Glomerular endothelial cell (primary cell): ENCODE measurements around the gene RASGRF2. TPM values are rescaled to one million over a fixed set of nuclear protein-coding genes. Genes with fewer than 3 reads are reported as not detected.
"Not testable (repeated sequence)": the region's sequence is repeated elsewhere in the genome, so short reads cannot be mapped to it uniquely, and the experiment has no call there.

Experiments used
- DNase-seq: peaks from one replicate; pipeline ENCODE4 v3.0.0-alpha.2; 2011; ENCODE audit warnings: low read depth, low spot score; ENCODE audit errors: extremely low read depth
- total RNA-seq: library from RNA; depleted of rRNA; stranded (reverse); fragments of >200 nt; gene quantifications from 2 replicates; pipeline ENCODE4 v1.2.3, GENCODE V29; 2015

RASGRF2 gene
- total RNA-seq, 1 donor from 2014 or later, result 15.8 TPM

DNA sequence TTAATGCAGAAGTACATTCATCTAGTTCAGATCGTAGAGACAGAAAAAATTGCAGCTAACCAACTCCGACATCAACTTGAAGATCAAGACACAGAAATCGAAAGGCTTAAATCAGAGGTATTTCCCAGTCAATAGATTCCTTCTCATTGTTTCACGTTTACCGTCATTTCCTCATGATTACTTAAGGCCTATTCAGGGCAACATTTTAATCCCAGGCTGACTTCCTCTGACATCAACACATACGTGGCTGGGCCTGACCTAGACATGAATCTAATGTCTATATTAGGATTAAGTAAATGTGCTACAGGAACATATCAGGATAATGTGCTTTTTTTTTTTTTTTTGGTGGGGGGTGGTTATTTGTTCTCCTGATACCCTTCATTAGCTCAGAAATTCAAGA, 107.9 kb downstream of the RASGRF2 start:
- DNase-seq, result peak; percentile 95

DNA sequence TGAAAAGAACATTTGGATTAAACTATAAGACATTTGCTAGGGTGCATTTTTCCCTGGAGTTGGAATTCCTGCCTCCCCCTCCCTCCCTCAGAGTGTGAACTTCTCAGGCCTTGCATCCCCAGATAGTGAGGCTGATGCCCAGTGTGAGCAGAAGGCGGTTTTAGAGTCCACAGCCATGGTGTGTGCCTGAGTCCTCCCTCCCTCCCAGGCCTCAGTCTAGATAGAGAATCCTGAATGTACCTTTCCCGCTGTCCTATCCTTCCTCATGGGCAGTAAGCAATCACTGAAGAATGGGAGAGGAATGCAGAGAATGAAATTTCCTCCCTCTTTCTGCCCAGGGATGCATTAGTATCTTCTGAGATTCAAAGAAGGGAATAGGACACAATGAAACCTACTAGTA, 108.5 kb downstream of the RASGRF2 start:
- no peak for DNase-seq

DNA sequence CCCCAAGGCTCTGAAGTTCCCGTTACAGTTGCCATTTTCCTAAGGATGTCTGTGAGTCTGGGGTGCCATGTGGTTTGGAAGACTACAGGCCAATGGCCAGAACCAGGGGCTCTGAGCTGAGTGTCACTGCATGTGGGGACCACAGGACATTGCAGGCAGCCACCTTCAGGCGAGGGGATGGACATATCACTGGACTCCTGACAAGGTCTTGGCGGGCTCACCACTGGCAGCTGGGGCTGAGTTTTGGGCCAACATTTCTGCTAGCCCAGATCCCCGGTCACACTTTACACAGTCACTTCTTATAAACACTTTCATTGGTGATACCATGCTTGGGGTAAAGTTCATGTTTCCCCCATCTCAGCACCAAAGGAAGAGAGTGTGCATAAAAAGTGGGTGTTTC, 109.8 kb downstream of the RASGRF2 start:
- DNase-seq, result no peak

DNA sequence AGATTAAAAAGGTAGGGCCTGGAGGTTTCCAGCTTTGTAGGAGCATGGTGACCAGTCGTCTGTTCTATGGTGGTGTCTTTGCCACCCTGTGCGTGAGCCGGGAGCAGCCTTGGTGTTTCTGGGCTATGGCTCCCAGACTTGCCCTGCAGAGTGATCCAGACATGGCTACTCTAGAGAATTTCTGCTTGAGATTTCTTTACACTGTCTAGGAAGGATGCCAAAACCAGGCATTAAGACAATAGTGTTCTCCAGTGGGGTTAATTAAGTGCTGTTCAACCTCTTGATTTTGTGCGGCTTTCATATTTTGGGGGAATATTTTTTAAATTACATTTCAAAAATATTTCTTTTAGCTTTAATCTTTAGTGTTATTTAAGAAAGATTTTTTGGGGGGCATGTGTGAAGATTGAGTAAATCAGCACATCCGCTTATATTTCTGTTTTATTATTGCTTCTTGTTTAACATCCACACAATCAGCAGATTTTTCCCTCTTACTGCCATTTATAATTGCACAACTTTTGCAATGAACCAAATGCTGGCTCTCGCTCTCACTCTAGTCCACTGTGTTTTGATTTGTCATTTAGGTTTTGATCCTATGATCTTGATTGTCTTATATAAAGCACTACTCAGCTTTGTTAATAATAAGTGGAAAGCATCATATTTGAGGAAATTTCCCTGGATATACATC, 110.5 kb downstream of the RASGRF2 start:
- no peak for DNase-seq

DNA sequence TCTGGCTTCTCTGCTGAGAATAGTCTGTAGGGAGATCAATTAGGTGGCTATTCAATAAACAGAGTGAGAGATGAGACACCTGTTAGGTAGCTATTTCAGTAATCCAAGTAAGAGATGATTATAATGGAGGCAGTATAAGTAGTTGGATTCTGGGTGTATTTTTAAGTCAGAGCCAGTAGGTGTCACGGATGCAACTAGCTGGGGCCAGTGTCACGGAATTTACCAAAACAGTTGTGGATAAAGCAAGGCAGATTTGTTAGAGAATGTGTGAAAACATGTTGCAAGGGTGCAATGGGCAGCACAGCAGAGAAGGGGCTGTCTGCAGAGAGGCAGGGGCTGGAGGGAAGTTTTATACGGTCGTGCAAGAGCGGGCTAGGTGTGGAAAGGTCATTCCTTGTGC, 114.9 kb downstream of the RASGRF2 start:
- no peak for DNase-seq

DNA sequence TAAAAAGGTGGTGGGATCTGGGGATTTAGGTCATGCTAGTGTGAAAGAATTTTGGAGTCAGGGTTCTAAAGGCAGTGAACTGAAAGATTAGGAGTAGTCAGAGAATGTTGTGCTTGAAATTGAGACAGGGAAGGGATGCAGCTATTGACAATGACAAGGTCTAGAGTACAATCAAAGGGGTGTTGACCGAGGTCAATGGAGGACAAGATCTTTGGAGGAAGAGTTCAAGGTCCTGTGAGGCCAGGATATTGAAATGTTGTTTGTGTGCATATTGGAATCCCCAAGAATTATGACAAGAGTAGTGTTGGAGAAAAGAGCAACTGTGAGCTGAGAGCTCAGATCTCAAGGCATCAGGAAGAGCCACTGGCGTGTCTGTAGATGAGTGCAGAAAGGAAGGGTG, 116.9 kb downstream of the RASGRF2 start:
- no peak for DNase-seq

DNA sequence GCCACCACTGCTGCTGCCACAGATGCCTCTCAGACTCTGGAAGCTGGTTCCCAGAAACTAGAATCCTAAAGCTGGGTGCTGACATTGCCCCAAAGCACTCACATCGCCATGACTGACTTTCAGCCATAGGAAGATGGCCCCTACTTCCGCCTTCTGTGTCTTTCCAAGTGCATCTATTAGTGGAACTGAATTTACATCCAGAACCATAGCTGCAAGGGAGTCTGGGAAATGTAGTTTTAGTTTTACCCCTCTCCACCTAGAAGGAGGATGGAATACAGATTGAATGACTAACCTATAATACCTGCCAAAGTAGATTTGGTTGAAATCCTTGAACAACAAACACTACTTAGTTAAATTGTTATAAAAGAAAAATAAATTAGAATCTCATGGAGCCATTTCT, 118.8 kb downstream of the RASGRF2 start:
- no peak for DNase-seq

DNA sequence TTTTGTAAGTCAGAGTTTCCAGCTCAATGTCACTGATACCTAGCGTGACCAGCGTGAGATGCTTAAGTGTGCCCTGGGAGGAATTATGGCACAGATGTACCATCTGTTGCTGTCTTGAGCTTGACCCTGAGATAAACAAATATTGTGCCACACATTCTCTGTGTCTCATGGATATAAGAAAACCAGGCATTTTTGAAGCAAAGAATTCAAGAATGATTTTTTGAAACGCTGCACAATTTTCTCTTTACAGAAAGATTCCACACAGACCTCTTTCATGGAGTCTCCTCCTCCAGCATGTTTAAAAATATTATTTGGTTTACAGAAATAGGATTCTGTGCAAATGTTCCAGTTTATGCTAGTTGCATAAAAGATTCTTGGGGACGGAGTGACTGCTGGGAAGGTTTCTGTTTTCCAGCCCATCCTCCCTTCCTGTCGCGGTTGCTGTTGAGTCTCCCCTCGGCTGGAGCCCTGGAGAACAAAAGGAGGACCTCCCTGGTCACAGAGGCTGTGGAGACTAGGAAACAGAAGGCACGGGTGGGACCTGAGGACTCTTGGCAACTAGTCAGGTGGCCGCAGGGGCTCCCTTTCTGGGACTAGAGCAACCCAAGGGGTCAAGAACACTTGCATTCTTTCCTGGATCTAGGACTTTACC, 120.8 kb downstream of the RASGRF2 start:
- no peak for DNase-seq

DNA sequence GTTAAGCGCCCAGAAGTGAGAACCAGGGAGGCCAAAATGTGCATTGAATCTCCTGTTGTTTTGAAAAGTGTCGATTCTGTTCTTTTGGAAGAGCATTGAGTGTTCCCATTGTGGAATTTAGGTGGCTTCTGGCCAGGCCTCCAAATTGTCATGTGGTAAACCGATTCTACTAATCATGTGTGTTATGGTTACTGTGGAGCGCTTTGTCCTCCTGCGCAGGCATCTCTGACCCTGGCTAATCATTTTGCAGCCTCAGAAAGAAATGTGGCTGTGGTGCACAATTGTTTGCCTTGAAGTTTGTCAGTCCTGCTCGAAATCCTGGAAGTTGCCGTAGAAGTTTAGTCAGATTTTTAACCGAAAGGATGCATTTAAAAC, 121.3 kb downstream of the RASGRF2 start:
- DNase-seq, result no peak

DNA sequence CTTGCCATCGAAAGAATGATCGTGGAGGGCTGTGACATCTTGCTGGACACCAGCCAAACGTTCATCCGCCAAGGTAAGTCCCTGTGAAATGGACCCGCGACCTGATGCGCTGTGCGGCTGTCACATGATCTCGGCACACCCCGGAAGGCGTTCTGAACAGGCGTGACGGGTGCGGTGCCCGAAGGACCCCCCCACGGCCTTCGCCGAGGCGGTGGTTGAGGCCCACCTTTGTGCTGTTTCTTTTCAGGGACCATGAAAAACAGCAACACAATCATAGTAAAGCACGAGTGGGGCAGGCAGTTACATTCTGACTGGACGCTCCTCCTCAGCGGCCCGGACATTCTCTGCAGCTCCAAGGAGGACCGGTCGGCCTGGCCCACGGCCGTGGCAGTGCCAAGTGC, 126.7 kb downstream of the RASGRF2 start:
- DNase-seq, result no peak

DNA sequence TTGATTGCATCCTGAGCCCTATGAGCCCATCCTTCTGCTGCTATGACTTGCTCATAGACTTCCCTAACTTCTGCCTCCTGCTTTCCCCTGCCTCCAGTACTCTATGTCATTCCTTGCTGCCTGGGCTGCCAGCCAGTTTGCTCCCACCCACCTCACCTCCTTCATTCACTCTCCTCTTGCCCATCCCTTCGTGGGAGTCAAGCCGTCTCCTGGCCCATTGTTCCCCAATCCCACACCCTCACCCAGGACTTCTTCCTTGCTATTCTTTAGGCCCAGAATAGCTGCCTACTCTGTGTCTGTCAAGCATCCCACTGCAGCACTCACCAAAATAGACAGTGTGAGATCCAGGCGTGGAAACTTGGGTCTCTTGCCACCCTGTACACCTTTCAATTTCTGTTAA, 131.0 kb downstream of the RASGRF2 start:
- DNase-seq, result no peak

DNA sequence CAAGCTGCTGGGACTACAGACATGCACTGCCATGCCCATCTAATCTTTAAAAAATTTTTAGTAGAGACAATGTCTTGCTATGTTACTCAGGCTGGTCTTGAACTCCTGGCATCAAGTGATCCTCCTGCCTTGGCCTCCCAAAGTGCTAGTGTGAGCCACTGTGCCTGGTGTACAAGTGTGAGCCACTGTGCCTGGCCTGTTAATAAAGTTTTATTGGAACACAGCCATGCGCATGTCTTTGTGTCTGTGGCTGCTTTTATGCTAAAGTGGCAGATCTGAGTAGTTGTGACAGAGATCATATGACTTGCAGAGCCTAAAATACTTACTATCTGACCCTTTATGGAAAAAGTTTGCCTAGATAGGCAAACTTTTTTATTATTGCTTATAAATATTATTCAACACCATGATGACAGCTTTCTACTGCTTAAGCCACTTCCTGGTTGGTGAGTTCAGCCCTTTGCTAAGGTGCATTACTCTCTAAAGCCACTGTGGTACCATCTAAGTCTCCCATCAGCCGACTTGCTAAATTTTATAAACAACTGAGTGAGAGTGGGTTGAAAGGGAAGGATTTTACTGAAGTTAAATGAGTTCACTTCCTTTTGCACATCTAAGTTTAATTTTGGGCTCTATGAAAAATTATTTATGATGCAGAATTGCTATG, 133.5 kb downstream of the RASGRF2 start:
- no peak for DNase-seq

DNA sequence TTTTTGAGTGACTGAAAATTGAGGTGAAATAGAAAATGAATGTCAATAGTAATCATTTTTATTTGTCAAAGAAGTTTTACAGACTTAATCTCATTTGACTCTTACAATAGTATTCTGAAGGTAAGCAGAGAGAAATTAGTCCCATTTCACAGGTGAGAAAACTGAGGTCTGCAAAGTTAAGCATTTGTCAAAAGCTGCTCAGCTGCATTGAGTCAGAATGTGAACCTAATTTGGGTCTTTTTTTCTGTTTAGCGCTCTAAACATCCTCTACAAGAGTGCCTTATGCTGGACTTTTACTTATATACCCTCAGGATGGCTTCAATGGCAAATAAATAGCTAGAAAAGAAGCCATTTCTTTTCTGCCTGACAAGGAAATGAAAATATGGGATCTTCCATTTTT, 135.7 kb downstream of the RASGRF2 start:
- no peak for DNase-seq

DNA sequence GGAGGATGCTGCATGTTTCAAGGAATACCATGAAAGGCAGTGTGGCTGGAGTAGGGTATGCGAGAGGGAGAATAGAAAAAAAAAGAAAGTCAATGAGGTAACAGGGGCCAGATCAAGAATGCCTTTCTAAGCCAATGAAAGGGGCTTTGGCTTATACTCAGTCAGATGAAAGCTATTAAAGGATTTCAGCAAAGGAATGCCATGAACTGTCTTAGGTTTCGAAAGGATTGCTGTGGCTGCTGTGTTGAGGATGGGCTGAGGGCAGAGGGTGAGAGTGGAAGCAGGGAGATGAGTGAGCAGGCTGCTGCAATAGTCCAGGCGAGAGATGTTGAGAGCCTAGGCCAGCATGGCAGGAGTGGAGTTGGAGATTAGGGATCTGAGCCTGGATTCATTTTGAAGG, 137.6 kb downstream of the RASGRF2 start:
- DNase-seq, result no peak

DNA sequence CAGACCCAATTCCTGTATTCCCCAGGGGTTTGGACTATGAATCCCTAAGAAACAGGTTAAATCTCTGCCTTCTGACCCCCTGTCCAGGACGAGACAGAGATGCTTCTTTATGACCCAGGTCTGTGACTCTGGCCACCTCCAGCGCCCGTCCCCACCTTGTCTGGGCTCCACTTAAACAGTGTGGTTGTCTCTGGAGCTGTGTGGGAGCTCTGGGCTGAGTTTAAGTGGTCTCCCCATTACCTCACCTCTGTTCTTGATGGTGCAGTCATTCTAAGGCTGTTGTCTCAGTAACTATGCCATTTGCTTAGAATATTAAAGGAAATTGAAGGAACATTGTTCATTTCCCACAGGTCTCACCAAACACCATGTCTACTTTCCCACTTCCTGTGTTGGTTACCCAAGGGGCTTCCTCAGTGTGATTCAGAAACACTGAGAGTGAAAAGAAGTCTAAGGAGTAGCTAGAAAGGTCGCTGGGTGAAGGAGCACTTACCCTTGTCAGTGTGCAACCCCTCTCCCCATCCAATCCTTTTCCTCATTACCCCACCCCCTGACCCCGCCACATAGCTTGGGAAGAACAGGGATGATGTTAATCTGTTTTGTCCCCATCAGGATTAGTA, 145.2 kb downstream of the RASGRF2 start:
- DNase-seq, result no peak

DNA sequence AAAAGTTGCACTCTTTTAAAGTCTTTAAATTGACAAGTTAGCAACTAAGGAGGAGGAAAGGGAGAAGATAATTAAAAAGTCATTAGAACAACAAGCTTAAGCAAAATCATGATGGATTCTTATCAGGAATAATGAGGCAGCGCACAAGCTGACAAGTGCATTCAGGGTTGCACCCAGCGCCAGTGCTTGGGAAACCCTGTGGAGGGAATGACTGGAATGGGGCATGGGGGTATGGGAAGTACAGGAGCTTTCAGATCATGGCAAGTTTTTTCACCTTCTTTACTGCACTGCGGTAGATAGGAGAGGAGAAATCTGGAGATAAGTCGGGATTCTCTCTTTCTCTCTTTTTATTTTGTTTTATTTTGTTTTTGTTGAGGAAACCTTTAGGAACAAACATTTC, 155.1 kb downstream of the RASGRF2 start:
- DNase-seq, result no peak

DNA sequence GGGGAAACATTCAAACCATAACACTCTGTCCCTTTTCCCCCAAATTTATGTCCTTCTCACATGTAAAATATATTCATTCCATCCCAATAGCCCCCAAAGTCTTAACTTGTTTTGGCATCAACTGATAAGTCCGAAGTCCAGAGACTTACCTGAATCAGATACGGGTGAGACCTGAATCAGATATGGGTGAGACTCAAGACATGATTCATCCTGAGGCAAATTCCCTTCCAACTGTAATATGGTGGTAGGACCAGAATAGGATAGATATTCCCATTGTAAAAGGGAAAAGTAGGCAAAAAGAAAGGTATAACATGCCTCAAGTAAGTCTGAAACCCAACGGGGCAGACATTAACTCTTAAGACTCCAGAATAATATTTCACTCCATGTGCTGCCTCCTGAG, 157.4 kb downstream of the RASGRF2 start:
- no peak for DNase-seq

DNA sequence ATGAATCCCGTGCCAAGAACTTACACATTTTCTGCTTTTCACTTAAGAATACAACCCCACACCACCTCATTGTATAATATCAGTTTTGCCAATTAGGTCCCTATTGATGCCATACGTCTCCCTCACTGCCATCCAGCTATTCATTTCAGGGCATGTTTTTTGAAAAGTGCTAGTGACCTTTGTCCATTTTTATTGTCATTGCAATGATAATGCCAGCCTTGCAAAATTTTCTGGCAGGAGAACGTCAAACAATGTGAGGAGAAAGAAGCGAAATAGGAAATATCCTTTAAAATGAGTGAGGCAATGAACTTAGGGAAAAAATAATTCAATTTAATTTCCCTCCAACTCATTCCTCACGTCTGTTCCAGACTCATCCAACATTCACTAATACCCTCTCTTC, 161.1 kb downstream of the RASGRF2 start:
- DNase-seq, result no peak

DNA sequence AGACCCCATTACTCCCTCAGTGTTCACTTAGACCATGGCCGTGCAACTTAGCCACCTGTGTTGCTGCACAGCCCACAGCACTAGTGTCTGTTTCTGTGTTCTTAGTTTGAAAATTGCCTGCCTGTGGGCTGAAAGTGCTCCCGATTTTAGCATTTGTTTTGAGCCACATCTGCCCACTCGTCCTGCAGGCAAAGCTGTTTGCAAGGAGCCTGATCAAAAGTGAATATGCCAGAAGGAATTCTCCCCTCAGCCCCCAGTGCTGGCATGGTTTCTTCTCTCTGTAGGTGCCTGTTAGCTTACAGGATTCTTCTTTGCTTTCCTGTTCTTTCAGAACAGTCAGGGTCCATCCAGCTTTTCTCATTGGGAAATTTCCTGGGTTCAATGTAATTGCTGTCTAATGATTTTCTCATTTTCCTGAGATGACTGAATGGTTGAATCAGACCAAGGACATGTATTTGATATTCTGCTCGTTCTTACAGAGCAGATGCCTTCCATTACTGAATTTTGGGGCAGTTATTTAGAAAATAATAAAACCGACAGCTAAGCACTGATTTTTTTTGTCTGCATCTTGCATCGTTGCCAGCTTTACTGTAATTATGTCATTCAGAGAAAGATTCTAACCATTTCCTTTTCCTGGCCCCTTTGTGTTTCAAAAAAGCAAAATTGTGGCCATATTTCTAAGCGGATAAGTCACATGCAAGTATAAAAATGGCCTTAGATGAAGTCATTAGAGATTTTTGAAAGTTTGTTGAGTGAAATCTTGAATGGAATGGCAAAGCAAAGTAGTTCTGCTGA, 161.9 kb downstream of the RASGRF2 start:
- no peak for DNase-seq

DNA sequence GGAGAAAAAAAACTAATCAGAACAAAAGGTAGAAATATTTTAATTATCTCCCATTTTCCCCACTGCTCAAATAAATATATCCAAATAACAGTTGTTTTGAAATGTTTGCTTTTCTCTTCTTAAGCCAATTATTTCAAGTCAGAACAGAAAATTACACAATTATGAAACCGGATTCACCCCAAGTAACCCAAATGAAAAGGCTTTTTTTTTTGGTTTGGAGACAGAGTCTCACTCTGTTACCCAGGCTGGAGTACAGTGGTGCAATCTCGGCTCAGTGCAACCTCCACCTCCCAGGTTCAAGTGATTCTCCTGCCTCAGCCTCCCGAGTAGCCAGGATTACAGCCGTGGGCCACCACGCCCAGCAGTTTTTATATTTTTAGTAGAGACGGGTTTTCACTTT, 164.5 kb downstream of the RASGRF2 start:
- DNase-seq, result not testable (repeated sequence)

DNA sequence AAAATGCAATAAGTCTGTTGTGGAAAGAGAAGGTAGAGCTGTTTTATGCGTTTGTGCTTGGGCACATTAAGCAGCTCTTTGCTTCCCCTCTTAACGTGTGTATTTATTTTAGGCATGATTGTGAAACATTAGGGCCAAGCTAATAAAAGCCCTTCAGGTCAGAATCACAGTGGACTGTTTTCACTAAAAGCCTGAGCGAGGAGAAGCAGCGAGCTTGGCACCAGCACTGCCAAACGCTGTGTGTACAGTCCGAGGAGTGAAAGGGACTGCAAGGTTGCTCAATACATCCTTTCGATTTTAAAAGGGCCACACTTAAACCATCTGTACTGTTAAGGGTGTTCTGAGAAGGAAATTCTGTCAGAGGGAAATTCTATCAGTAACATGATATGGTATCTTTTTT, 165.8 kb downstream of the RASGRF2 start:
- DNase-seq, result no peak
